HG03432 (cell line): ENCODE data around the gene AFF3.

ENCODE experiments used
- ATAC-seq: cut with Tn5 transposase; IDR thresholded peaks from one replicate; pipeline ENCODE4 v1.9.1; 2021; ENCODE audit warnings: mild to moderate bottlenecking, moderate library complexity; ENCODE audit not compliant: unreplicated experiment

The AFF3 gene

GRCh38 chr2:100151310-100151709 lies 8.9 kb upstream of the AFF3 start:
- no peak for ATAC-seq

GRCh38 chr2:100148883-100149282 lies 6.5 kb upstream of the AFF3 start:
- ATAC-seq, result no peak

GRCh38 chr2:100146657-100146960 lies 4.2 kb upstream of the AFF3 start:
- ATAC-seq, result no peak

GRCh38 chr2:100145893-100146656 lies 3.7 kb upstream of the AFF3 start:
- ATAC-seq, result no peak

GRCh38 chr2:100143286-100143685 lies 896 bp upstream of the AFF3 start:
- ATAC-seq, result no peak

GRCh38 chr2:100141906-100142305 lies 484 bp downstream of the AFF3 start:
- ATAC-seq, result no peak

GRCh38 chr2:100140582-100140981 lies 1.8 kb downstream of the AFF3 start:
- no peak for ATAC-seq

- ATAC-seq, result no peak
These were observed 4.4 kb downstream of the AFF3 start for GRCh38 chr2:100137866-100138570.

GRCh38 chr2:100137318-100137717 lies 5.1 kb downstream of the AFF3 start:
- ATAC-seq, result no peak

- ATAC-seq, result peak; percentile 72
These were observed 6.1 kb downstream of the AFF3 start for GRCh38 chr2:100136310-100136709.

GRCh38 chr2:100135415-100135814 lies 7.0 kb downstream of the AFF3 start:
- ATAC-seq, result no peak

- no peak for ATAC-seq
These were observed 11.6 kb downstream of the AFF3 start for GRCh38 chr2:100130595-100131391.

GRCh38 chr2:100126897-100127401 lies 15.4 kb downstream of the AFF3 start:
- ATAC-seq, result no peak

- no peak for ATAC-seq
These were observed 16.2 kb downstream of the AFF3 start for GRCh38 chr2:100126201-100126600.

GRCh38 chr2:100125626-100126025 lies 16.8 kb downstream of the AFF3 start:
- ATAC-seq, result no peak

GRCh38 chr2:100124761-100125160 lies 17.6 kb downstream of the AFF3 start:
- no peak for ATAC-seq

GRCh38 chr2:100121124-100121718 lies 21.2 kb downstream of the AFF3 start:
- no peak for ATAC-seq

- ATAC-seq, result no peak
These were observed 23.2 kb downstream of the AFF3 start for GRCh38 chr2:100119235-100119634.

GRCh38 chr2:100113990-100114433 lies 28.4 kb downstream of the AFF3 start:
- peak; percentile 63 for ATAC-seq

- no peak for ATAC-seq
These were observed 31.8 kb downstream of the AFF3 start for GRCh38 chr2:100110614-100111000.

- ATAC-seq, result no peak
These were observed 32.3 kb downstream of the AFF3 start for GRCh38 chr2:100109986-100110613.
